COLO829 (cell line): ENCODE results near the gene SF3A2.

ENCODE experiments used
- DNase-seq: peaks from one replicate; pipeline ENCODE4 v3.0.0; 2012; ENCODE audit warnings: low spot score

The SF3A2 gene

GRCh38 chr19:2291185-2291751 lies 54.6 kb downstream of the SF3A2 start:
- no peak for DNase-seq

- DNase-seq = no peak
Measured at GRCh38 chr19:2294687-2295335, 58.2 kb downstream of the SF3A2 start.

GRCh38 chr19:2296141-2296540 lies 59.5 kb downstream of the SF3A2 start:
- DNase-seq = no peak
